Activated effector memory CD4-positive, alpha-beta T cell treated with anti-CD3 and anti-CD28 coated beads, Interleukin-2, amount 50 U/mL, for 16 hours (primary cell): Measurements from ENCODE around the gene FAF2.
"Not testable (repeated sequence)": the region's sequence is repeated elsewhere in the genome, so short reads cannot be mapped to it uniquely, and the experiment has no call there.

Experiments
- DNase-seq: peaks from one replicate; pipeline ENCODE4 v3.0.0-alpha.2; 2020

The FAF2 gene

DNA sequence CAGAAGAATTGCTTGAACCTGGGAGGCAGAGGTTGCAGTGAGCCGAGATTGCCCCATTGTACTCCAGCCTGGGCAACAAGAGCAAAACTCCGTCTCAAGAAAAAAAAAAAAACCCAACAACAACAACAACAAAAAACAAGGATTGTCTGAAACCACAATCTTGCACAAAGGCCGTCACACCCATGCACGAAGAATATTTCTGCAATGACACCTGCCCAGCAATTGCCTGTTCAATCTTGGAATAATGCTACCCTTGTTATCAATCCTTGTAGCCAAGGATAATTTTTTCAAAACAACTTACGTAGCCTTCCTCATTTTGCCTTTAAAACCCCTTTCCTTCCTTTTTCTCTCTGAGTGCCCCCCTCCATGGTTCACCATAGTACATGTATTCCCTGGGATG is 28.1 kb upstream of the FAF2 start:
- no peak for DNase-seq

DNA sequence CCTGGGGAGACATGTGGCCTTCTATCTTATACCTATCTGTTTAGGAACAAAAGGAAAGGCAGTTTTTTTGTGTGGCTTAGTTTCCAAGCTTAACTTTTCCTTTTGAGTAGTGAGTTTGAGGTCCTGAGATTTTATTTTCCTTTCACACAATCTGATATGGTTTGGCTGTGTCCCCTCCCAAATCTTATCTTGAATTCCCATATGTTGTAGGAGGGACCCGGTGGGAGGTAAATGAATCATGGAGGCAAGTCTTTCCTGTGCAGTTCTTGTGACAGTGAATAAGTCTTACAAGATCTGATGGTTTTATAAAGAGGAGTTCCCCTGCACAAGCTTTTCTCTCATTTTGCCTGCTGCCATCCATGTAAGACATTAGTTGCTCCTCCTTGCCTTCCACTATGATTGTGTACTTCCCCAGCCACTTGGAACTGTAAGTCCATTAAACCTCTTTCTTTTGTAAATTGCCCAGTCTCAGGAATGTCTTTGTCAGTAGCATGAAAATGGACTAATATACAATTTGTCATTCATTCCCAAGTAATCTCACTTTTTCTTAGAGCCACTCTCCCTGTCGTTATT is 27.1 kb upstream of the FAF2 start:
- DNase-seq = no peak

DNA sequence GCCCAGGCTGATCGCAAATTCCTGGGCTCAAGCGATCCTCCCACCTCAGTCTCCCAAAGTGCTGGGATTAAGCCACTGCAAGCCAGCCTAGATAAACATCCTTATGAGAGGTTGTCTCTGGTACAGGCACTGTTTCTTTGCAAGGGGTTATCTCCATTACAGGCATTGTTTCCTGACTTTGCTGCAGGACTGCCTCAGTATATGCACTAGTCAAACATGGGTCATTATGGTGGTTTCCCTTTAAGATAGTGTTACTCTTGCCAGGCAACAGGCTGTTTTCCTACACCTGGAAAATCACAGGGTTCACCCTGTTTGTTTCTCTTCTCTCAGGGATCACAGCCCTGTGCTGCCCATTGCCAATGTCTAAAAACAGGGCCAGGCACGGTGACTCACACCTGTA is 24.0 kb upstream of the FAF2 start:
- no peak for DNase-seq

DNA sequence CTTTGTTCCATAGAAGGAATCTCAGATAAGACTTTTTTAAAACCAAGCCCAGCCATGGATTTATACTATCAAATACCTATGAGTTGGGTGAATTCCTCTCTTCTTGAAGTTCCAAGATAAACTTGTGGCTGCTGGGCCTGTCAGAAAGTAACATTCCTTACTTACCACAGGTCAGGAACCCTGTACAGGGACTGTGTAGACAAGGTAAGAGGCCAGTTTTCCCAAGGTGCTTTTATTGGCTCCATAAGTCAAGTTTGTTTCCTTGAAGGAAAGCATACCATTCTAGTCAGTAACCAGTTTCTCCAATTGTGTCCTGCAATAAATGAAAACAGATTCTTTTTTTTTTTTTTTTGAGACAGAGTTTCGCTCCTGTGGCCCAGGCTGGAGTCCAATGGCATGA is 23.0 kb upstream of the FAF2 start:
- no peak for DNase-seq

DNA sequence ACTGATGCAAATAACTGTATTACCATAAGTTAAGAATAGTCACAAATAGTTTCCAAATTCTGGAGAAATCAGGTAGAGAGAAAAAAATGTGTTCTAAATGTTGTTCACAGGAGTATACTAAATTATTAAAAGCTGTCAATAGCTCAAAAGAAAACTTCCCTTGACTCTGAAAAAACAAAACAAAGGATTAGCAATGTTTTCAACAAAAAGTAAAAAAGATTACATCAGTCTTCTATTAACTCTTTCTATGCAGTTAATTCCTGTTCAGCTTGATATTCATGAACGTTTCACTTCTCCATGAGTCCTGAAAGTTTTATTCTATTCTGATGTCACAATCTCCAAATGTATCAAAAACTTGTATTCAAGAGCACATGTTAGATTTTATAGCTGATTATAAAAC is 22.4 kb upstream of the FAF2 start:
- no peak for DNase-seq

DNA sequence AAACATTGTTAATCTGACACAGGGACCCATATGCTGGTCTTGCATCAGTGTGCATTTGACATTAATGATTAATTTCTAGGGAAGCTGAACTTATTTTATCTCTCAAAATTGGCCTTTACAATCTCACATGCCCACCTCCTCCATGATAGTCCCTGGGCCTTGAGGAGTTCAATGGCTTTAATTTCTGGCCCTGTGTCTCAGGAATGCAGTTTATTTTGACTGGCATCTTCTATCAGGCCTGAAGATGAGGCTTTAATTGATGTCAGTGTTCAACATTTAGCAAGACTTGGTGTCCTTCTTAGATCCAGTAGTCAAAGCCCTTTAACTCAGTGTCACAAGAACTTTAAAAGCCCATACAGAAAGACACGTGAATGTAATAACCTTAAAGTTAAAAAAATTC is 21.3 kb upstream of the FAF2 start:
- no peak for DNase-seq

DNA sequence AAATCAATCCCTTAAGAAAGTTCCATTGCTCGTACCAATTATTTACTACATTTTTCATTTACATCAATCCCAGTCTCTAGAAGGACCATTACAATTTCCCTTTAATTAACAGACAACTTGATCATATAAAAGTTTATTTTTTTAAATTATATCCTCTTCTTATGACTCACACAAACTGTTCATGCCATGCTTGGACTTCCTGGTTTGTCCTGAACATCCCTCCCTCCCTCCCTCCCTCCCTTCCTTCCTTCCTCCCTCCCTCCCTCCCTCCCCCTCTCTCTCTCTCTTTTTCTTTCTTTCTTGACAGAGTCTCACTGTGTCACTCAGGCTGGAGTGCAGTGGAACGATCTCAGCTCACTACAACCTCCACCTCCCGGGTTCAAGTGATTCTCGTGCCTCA is 20.2 kb upstream of the FAF2 start:
- no peak for DNase-seq

DNA sequence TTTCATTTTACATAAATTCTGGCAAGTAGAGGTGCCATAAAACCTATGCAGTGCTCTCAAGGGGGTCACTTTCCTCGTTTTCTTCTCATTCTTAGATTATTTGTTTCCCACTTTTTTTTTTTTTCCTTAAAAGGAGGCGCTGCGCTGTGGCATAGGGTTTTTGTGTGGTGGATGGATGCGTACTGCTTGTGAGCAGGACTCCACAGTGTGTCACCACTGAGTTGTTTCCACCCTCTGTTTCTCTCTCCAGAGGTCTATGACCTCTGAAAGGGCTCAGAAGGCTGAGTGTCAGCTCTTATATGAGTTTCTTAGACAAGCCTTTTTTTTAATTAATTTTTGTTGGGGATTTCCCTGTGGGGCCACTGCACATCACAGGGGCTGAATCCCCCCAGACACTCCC is 18.2 kb upstream of the FAF2 start:
- no peak for DNase-seq

DNA sequence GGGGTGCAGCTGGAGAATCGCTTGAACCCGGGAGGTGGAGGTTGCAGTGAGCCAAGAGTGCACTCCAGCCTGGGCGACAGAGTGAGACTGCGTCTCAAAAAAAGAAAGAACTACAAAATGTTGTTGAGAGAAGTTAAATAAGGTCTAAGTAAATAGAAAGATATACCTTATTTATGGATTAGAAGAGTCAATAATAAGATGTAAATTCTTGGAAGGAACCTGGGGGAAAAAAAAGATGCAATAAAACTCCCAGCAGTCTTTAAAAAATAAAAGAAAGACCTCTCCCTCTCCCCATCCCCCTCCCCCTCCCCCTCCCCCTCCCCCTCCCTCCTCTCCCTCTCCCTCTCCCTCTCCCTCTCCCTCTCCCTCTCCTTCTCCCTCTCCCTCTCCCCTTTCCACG is 15.5 kb upstream of the FAF2 start:
- no peak for DNase-seq

DNA sequence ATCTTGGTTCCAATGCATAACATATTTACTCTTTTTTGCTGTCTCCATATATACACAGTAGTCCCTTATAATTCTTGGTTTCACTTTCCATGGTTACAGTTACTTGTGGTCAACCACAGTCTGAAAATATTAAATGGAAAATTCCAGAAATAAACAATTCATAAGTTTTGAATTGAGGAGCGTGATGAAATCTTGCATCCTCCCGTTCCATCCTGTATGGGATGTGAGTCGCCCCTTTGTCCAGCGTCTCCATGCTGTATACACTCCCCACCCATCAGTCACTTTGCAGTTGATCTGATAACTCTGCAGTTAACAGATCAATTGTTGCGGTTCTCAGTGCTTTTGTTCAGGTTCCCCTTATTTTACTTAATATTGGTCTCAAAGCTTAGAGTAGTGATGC is 11.5 kb upstream of the FAF2 start:
- DNase-seq = no peak

DNA sequence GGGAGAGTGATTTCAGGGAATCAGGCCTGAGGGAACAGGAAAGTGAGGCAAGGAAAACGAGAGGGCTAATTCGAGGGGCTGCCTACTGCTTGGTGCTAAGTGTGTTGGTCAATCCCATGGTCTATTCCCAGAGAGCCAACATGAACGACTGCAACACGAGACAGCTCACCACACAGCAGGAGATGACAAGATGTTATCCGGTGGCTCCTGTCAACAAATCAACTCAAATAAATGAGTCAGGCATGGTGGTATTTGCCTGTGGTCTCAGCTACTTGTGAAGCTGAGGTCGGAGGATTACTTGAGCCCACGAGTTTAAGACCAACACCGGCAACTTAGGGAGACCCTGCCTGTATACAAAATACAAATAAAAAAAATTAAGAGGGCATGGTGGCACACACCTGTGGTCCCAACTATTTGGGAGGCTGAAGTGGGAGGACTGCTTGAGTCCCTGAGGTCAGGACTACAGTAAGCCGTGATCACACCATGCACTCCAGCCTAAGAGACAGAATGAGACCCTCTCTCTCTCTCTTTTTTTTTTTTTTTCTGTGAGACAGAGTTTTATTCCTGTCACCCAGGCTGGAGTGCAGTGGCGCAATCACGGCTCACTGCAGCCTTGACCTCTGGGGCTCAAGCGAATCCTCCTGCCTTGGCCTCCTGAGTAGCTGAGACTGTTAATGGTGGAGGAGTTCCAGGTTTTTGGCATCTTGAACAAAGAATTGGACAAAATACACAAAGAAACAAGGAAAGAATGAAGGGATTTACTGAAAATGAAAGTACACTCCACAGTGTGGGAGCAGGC is 9.0 kb upstream of the FAF2 start:
- no peak for DNase-seq

DNA sequence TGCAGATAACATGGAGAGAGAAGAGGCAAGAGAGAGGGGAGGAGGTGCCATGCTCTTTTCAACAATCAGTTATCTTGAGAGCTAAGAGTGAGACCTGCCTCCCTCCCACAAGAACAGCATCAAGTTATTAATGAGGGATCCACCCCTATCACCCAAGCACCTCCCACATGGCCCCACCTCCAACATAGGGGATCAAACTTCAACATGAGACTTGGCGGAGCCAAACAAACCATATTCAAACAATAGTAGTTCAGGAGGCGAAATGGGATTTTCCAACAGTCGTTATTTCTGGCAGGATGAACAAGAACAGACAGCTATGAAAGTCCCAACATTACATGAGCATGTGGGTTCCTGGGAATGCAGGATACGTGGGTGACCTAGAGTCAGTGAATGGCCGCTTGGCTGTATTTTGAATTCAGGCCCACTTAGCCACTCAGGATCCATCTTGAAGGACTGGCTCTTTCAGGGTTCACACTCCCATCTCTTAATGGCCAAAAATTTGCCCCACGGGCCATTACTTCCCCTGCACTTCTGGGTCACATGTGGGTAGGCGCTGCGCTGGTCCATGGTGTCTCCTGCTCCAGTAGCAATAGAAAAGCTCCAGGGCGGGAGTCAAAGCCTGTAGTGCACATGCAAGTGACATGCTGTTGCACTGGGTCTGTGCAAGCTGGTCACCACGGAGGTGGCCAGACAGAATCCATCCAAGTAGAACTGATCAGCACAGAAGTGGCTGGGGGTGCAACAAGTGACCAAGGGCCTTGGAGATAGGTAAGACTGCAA is 7.1 kb upstream of the FAF2 start:
- no peak for DNase-seq

DNA sequence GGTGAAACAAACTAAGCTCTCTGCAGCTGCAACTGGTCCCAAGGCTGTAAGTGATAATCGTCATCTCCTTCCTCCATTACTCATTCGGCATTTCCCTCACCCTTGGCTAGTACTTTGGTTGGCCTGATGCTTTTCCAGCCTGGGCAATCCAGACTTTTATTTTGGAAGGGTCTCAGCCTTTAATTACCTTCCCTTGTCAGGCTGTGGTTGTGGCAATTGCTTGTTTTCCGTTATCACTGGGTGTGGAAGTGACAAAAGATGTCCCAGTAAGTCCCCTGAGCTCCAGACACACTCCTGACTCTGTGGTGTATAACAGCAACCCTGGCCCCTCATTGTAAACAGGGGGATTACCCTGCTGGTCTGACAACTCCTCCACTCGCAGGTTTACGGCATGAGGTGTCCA is 6.3 kb upstream of the FAF2 start:
- DNase-seq = no peak

DNA sequence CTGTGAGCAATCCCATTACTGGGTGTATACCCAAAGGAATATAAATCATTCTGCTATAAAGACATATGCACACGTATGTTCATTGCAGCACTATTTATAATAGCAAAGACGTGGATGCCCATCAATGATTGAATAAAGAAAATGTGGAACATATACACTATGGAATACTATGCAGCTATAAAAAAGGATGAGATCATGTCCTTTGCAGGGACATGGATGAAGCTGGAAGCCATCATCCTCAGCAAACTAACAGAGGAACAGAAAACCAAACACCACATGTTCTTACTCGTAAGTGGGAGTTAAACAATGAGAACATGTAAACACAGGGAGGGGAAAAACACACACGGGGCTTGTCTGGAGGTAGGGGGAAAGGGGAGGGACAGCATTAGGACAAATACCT is 5.3 kb upstream of the FAF2 start:
- DNase-seq = not testable (repeated sequence)

DNA sequence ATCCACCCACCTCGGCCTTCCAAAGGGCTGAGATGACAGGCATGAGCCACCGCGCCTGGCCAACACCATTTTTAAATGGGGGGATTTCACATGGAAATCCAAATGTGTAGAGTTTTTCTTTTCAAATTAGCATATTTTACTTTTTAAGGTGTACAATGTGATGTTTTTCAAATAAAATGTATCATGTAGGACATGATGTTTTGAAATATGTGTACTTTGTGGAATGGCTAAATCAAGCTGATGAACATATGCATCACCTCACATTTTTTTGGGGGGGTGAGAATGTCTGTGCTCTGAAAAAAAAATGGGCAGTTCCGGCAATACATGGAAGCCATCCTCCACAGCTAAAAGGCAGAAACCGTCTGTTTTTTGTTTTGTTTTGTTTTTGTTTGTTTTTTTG is 3.4 kb upstream of the FAF2 start:
- DNase-seq = no peak

DNA sequence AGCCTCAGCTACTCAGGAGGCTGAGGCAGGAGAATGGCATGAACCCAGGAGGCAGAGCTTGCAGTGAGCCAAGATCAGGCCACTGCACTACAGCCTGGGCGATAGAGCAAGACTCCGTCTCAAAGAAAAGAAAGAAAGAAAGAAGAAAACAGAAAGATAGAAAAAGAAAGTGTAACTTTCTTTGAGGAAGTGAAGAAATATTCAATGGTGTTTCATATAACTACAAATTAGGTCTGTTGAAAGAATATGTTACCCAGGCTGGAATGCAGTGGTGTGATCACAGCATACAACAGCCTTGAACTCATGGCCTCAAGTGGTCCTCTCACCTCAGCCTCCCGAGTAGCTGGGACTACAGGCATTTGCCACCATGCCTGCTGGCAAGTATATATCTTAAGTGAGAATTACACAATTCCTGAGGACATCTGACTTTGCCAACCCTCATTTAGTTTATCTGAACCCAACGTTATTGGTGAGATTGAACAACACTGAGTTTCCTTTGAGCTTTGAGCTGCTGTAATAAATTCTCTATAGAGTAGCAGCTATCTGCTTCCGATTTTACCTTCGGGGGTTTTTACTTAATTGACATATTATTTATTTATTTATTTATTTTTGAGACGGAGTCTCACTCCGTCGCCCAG is 2.0 kb upstream of the FAF2 start:
- DNase-seq = no peak

DNA sequence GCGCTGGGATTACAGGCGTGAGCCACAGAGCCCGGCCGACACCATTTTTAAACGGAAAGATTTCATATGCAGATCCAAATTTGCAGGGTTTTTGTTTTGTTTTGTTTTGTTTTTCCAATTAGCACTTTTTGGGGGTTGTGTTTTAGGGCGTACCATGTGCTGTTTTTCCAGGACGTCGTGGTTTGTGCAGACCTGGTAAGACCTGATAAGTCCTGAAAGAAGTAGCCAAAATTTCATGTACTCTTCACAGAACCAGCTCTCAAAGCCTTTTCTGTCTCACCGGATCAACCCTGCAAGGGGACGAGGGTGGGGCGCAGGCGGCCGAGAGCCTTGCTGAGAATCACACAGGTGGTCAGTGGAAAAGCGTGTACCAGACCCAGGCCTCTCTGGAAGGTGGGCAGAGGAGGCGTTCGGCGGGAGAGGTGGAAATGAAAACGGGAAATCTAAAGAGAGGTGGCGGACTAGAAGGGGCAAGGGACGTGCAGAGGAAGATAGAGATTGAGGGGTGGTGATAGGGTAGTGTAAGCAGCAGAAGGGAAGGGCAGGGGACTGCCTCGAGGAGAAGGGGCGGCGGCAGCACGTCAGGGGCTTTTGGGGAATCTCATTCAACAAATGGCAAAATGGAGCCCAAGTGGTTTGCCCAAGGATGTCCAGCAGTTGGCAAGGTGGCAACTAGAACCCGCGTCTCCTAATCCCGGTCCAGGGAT is 1.1 kb upstream of the FAF2 start:
- peak; percentile 62 for DNase-seq

DNA sequence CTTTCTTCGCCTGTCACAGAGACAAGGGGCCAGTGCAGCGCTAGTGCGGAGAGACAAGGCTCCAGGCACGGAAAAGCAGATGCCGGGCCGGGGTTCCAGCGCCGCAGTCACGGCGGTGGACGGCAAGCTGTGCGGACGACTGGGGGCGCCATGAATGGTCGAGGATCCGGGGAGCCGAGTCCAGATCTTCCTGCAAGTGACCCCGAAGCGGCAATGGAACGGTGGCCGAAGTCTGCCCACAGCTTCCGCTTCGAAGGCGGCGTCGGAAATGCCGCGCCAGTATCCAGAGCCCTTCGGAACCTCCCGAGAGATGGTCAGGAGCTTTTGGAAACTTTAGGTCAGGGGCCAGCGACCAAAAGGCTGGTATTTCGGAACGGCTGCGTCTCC is 601 bp upstream of the FAF2 start:
- DNase-seq = no peak

DNA sequence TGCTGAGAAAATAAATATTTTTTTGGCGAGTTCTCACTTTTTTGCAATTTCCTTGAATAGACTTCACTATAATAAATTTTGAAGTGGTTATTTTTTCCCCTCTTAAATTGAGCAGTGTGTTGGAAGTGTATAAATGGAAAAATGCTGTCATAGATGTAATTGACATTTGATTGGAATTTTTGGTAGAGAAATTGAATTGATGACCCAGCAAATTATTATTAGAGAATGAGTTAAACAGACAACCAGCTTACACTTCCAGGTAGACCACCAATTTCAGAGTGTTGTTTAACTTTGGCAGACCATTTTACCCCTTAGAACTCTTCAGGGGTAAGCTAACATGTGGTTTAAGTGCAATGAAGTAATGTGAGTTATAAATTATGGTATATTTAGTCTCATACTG is 1.9 kb downstream of the FAF2 start:
- DNase-seq = no peak

DNA sequence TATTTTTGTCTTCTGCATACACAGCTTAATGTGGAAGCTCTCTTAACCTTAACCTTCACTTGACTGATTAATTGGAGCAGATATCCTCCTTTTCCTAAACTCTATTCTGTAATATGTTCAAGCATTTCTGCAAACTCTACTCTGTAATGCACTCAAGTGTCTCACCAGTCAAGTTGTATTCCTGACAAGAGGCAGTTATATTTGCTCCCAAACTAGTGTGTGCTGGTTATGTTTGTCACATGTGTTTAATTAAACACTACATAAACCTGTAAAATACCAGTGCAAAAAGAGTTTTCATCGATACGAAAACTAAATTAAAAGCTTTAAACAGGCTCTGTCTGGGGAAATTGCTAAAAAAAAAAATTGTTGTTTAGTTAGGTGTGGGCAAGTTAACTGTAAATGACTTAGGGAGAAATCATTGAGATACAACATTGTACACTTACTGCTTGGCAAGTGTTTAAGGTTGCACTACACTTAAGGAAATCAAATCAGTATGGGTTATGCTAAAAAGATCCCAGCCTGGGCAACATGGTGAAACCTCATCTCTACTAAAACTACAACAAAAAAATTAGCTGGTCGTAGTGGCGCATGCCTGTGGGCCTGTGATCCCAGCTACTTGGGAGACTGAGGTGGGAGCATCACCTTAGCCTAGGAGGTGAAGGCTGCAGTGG is 6.7 kb downstream of the FAF2 start:
- DNase-seq = no peak

DNA sequence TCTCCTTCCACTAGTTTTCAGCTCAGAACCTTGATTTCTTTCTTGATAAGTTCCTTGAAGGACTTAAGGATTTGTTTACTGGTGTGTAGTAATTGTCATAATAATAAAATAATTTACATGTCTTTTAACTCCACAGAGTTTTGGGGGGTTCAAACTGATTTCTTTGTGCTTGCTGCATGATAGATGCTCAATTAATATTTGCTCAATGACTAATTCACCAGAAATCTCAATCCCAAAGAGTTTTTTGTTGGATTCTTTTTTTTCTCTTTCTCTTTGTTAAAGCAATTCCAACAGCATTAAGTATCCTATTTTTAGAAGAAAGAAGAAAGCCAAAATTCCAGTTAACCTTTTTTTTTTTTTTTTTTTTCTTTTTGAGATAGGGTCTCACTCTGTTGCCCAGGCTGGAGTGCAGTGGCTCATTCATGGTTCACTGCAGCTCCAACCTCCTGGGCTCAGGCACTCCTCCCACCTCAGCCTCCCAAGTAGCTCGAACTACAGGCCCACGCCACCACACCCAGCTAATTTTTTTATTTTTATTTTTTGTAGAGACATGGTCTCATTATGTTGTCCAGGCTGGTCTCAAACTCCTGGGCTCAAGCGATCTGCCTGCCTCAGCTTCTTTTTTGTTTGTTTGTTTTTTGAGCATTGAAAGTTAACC is 10.8 kb downstream of the FAF2 start:
- DNase-seq = no peak

DNA sequence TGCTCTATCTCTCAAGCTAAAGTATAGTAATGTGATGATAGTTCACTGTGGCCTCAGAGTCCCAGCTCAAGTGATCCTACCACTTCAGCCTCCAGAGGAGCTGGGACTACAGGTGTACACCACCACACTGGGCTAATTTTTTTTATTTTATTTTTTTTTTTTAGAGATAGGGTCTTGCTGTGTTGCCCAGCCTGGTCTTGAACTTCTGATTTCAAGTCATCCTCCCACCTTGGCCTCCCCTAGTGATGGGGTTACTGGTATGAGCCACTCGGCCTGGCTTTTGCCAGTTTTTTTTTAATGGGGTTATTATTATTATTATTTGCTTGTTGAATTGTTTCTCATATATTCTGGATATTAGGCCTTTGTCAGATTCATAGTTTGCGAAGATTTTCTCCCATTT is 13.2 kb downstream of the FAF2 start:
- no peak for DNase-seq
